ENCODE measurements around the gene C12orf75.
A peak's percentile ranks its signal among the peaks of the same experiment; 100 is the strongest.

C12orf75 gene

GRCh38 chr12:105330283-105330930 lies at the start of gene C12orf75:
Gene C12orf75 (plus strand): TSS chr12:105330691. CDS start chr12:105330892, 201 bp downstream.
- TF ChIP-seq CTCF (IDR thresholded peaks at IDR 0.05; ENCODE audit: insufficient read depth, missing control alignments): no peak
- no peak for FAIRE-seq
- peak; percentile 79 for DNase-seq (ENCODE audit: insufficient read length, low spot score)

DNA sequence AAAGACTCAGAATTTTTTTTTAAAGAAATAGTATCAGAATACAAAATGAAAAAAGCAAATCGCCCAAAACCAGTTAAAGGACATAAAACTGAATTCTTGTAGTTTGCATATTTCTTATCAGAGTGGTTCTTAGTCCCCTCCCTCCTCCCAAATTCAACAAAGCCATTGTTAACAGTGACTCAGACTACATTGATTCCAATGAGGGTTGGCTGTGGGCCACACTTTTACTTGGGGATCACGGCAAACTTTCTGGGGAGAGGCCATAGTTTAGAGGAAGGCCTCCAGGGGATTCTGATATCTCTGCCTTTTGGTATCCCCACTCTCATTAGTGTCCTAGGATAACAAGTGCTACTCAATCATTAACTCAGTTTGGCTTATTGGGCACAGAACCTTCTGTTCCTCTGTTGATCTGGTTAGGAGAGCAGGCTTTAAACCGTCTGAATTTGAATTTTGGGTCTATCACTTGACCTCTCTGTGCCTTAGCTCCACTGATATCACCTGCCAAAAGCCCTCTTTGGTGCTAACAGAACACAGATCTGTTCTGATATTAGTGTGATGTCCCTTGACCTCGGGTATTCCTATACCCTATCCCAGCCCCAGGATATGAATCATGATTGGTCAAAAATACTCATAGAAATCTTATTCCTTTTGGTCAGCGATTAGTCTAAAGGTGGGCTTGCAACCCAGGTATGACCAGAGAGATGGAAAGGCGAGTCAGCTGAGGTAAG lies 49.4 kb upstream of the C12orf75 start:
- DNase-seq (ENCODE audit: insufficient read length, low spot score) (no peak), FAIRE-seq (no peak)
- no peak for TF ChIP-seq CTCF (IDR thresholded peaks at IDR 0.05; ENCODE audit: insufficient read depth, missing control alignments)

GRCh38 chr12:105281694-105282049 lies 48.8 kb upstream of the C12orf75 start:
- TF ChIP-seq CTCF (IDR thresholded peaks at IDR 0.05; ENCODE audit: insufficient read depth, missing control alignments): no peak
- no peak for DNase-seq (ENCODE audit: insufficient read length, low spot score)
- no peak for FAIRE-seq

DNA sequence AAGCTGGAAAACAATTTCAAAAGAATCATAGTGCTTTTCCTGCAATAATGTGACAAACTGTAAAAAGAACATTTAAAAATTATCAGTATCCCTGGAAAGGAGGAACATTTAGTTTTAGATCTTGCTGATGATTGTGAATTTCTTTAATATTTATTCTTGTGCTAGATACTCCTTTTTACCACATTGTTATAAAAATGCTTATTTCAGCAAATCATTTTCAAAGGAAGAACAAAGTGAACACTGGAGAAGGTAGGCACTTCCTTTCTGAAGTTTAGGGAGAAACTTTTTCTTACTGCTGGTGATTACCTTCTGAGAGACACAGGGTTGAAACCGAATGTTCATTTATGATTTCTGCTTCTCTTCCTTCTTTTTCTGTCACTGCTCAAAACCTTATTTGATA lies 45.1 kb upstream of the C12orf75 start:
- no peak for TF ChIP-seq CTCF (IDR thresholded peaks at IDR 0.05; ENCODE audit: insufficient read depth, missing control alignments)
- no peak for FAIRE-seq
- no peak for DNase-seq (ENCODE audit: insufficient read length, low spot score)

DNA sequence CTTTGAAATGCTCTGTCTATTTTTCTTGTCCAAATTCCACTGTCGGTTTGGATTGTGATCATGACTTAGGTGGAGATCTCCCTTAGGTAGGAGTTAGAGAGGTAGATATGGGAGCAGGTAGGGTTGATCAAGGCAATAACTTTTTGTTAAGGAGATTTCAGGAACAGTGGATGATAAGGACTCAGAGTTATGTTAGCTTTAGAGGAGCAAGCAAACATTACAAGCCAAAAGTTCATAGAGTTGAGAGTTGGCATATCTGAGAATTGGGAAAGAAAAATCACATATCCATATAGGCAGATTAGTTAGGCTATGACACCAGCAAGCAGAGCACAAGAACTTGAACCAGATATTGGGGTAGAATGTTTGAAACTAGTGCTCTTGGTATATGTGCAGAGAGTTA lies 43.1 kb upstream of the C12orf75 start:
- no peak for TF ChIP-seq CTCF (IDR thresholded peaks at IDR 0.05; ENCODE audit: insufficient read depth, missing control alignments)
- FAIRE-seq (no peak), DNase-seq (ENCODE audit: insufficient read length, low spot score) (no peak)

DNA sequence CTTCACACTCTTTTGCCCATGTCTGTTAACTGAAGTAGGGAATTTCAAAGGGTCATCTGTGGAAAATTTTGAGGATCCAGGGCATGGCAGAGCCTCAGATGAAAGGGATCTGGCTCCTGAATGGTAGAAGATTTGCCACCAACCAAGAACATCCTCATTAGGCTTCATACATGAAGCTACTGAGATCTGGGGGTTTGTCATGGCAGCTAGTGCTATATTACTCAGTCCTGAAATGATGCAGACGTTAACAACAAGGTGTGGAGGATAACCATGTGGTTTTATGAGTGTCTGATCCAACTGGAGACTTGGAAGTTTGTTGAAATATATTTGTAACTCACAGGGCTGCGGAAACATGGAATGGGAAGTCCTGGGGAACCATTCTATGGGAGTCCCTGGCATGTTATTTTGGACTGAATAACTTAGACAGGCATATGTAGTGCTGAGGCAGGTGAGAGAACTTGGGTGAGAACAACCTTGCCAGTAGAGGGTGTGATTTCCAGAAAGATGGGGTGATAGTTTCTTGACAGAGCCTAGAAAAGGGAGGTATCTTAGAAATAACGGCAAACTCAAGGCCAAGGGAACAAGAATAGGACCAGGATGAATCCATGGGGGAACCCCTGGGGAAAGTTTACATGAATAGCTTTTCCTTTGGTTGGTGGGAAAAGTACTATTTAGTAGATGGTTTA lies 42.0 kb upstream of the C12orf75 start:
- TF ChIP-seq CTCF (IDR thresholded peaks at IDR 0.05; ENCODE audit: insufficient read depth, missing control alignments): no peak
- DNase-seq (ENCODE audit: insufficient read length, low spot score) (no peak), FAIRE-seq (no peak)
